IMR-90 (cell line): Measurements from ENCODE around the gene NKAIN2. TPM values are rescaled to one million over a fixed set of nuclear protein-coding genes. Genes with fewer than 3 reads are reported as not detected.
A peak's percentile ranks its signal among the peaks of the same experiment; 100 is the strongest.

Experiments
- ATAC-seq: fragments of 200-7000 bp; cut with Tn5 transposase; 2 replicates; pipeline ENCODE4 v1.9.1; 2020; ENCODE audit warnings: low read depth, mild to moderate bottlenecking, moderate library complexity
- BruUV-seq: library from RNA; stranded (reverse); fragments of 400-500 nt; replicated peaks from 2 replicates; lab custom pipeline; 2021; lab: Mats Ljungman, UMichigan
- CTCF ChIA-PET: fragments of 300-600 bp; formaldehyde crosslinking; extraction: SDS; loops from one replicate; lab custom pipeline; 2021; ENCODE audit warnings: antibody characterized with exemption; lab: Yijun Ruan, JAX
- POLR2A ChIA-PET: fragments of 300-600 bp; sonication (Branson Sonifier 250); formaldehyde crosslinking; loops from one replicate; lab custom pipeline; 2022; ENCODE audit warnings: antibody characterized with exemption; ENCODE audit not compliant: unreplicated experiment; lab: Charles Lee
- DNase-seq: peaks from one replicate; pipeline ENCODE4 v3.0.0; 2013
- H2AFZ ChIP-seq: replicated peaks from 2 replicates; pipeline ENCODE3; 2013; ENCODE audit warnings: low read length, mild to moderate bottlenecking; ENCODE audit not compliant: poor library complexity
- H2AK5ac ChIP-seq: 2 replicates; pipeline ENCODE4 v1.6.1; 2013; ENCODE audit warnings: low read depth, low read length, inconsistent platforms
- H2AK9ac ChIP-seq: replicated peaks from 2 replicates; pipeline ENCODE3; 2013; ENCODE audit warnings: mild to moderate bottlenecking, low read depth, low read length, moderate library complexity; ENCODE audit not compliant: poor library complexity
- H2BK120ac ChIP-seq: 2 replicates; pipeline ENCODE4 v1.6.1; 2013; ENCODE audit warnings: low read depth, low read length, inconsistent platforms
- H2BK15ac ChIP-seq: 3 replicates; pipeline ENCODE4 v1.6.1; 2013; ENCODE audit warnings: low read depth, low read length, inconsistent platforms
- H2BK20ac ChIP-seq: 2 replicates; pipeline ENCODE4 v1.6.1; 2013; ENCODE audit warnings: low read depth, mild to moderate bottlenecking, inconsistent platforms, low read length, moderate library complexity
- H2BK5ac ChIP-seq: 2 replicates; pipeline ENCODE4 v1.6.1; 2013; ENCODE audit warnings: mild to moderate bottlenecking, low read depth, low read length, inconsistent platforms; ENCODE audit not compliant: poor library complexity, severe bottlenecking
- H3K14ac ChIP-seq: replicated peaks from 2 replicates; pipeline ENCODE4 v1.6.1; 2013; ENCODE audit warnings: low read depth, low read length, inconsistent platforms
- H3K18ac ChIP-seq: 2 replicates; pipeline ENCODE4 v1.6.1; 2013; ENCODE audit warnings: low read depth, low read length, control low read depth
- H3K23ac ChIP-seq: 2 replicates; pipeline ENCODE4 v1.6.1; 2013; ENCODE audit warnings: low read depth, low read length, inconsistent platforms
- H3K27ac ChIP-seq: 2 replicates; pipeline ENCODE4 v1.5.1; 2013; ENCODE audit warnings: mild to moderate bottlenecking, control low read depth, low read length; ENCODE audit not compliant: insufficient read depth
- H3K27me3 ChIP-seq: 2 replicates; pipeline ENCODE4 v1.6.1; 2013; ENCODE audit warnings: low read length; ENCODE audit not compliant: control insufficient read depth, insufficient read depth
- H3K36me3 ChIP-seq: 2 replicates; pipeline ENCODE4 v1.6.1; 2013; ENCODE audit warnings: low read length, mixed read lengths; ENCODE audit not compliant: control insufficient read depth, insufficient read depth
- H3K4ac ChIP-seq: 2 replicates; pipeline ENCODE4 v1.6.1; 2013; ENCODE audit warnings: low read depth, low read length, inconsistent platforms
- H3K4me1 ChIP-seq: 2 replicates; pipeline ENCODE4 v1.6.1; 2013; ENCODE audit warnings: low read length, mixed read lengths; ENCODE audit not compliant: control insufficient read depth, insufficient read depth
- H3K4me2 ChIP-seq: 2 replicates; pipeline ENCODE4 v1.6.1; 2013; ENCODE audit warnings: low read depth, mild to moderate bottlenecking, control low read depth, low read length, moderate library complexity
- H3K4me3 ChIP-seq: 2 replicates; pipeline ENCODE4 v1.5.1; 2013; ENCODE audit warnings: low read depth, mild to moderate bottlenecking, control low read depth, low read length, moderate library complexity; ENCODE audit not compliant: insufficient read depth
- H3K56ac ChIP-seq: 2 replicates; pipeline ENCODE4 v1.6.1; 2013; ENCODE audit warnings: low read length, inconsistent platforms; ENCODE audit not compliant: insufficient read depth; ENCODE audit errors: extremely low read depth
- H3K79me1 ChIP-seq, 2 experiments: 2 replicates each; pipeline ENCODE4 v1.6.1; 2013; ENCODE audit warnings: low read length in 2 of 2, inconsistent platforms in 1 of 2, low read depth in 1 of 2
- H3K9ac ChIP-seq: 2 replicates; pipeline ENCODE4 v1.6.1; 2013; ENCODE audit warnings: low read depth, low read length, control low read depth
- H3K9me1 ChIP-seq: 2 replicates; pipeline ENCODE4 v1.6.1; 2013; ENCODE audit warnings: low read length, inconsistent platforms; ENCODE audit not compliant: insufficient read depth
- H3K9me3 ChIP-seq: 2 replicates; pipeline ENCODE4 v1.6.1; 2013; ENCODE audit warnings: low read length; ENCODE audit not compliant: control insufficient read depth, insufficient read depth
- H4K20me1 ChIP-seq: 2 replicates; pipeline ENCODE4 v1.6.1; 2013; ENCODE audit warnings: low read length, inconsistent platforms; ENCODE audit not compliant: insufficient read depth
- H4K5ac ChIP-seq: 2 replicates; pipeline ENCODE4 v1.6.1; 2013; ENCODE audit warnings: mild to moderate bottlenecking, low read depth, low read length, control low read depth
- H4K8ac ChIP-seq, 2 experiments: 2 replicates each; pipeline ENCODE4 v1.6.1; 2013; ENCODE audit warnings: low read depth in 2 of 2, low read length in 2 of 2, control low read depth in 1 of 2, inconsistent platforms in 1 of 2
- H4K91ac ChIP-seq: 2 replicates; pipeline ENCODE4 v1.6.1; 2013; ENCODE audit warnings: low read depth, low read length, inconsistent platforms; ENCODE audit not compliant: insufficient read depth
- BHLHE40 ChIP-seq: fragments of 150-350 bp; IDR thresholded peaks from 2 replicates; pipeline ENCODE4 v1.6.1; 2016; ENCODE audit warnings: mild to moderate bottlenecking, low read depth, low read length
- MAFK ChIP-seq: IDR thresholded peaks from 2 replicates; pipeline ENCODE4 v1.6.1; 2012; ENCODE audit warnings: low read depth, low read length, improper control_type of control experiment
- dilution Hi-C: fragments of 300-500 bp; cut with HindIII; formaldehyde crosslinking; loops from one replicate; pipeline ENCODE4 v1.14.3; 2018; ENCODE audit warnings: low sequenced_read_pairs; ENCODE audit not compliant: unreplicated experiment
- in situ Hi-C: fragments of 300-500 bp; cut with MboI; formaldehyde crosslinking; loops from 3 replicates; pipeline ENCODE4 v1.14.3; 2019; ENCODE audit warnings: low sequenced_read_pairs, inconsistent platforms, mixed read lengths
- intact Hi-C: fragments of 100-400 bp; cut with micrococcal nuclease; formaldehyde crosslinking; loops from 2 replicates; pipeline ENCODE4 v1.10.0; 2022
- polyA plus RNA-seq, 3 experiments: library from polyadenylated mRNA; depleted of rRNA; stranded (reverse); fragments of >200 nt; gene quantifications; 2 replicates each; pipeline ENCODE4 v1.2.3, GENCODE V29; 2012; ENCODE audit warnings: low replicate concordance in 1 of 3
- total RNA-seq: library from RNA; depleted of rRNA; stranded (reverse); fragments of >200 nt; gene quantifications from 2 replicates; pipeline ENCODE4 v1.2.3, GENCODE V29; 2012

The NKAIN2 gene
- total and polyA plus RNA-seq, 2 of the 4 experiments (the other 2 are of a cell fraction), result not detected

DNA sequence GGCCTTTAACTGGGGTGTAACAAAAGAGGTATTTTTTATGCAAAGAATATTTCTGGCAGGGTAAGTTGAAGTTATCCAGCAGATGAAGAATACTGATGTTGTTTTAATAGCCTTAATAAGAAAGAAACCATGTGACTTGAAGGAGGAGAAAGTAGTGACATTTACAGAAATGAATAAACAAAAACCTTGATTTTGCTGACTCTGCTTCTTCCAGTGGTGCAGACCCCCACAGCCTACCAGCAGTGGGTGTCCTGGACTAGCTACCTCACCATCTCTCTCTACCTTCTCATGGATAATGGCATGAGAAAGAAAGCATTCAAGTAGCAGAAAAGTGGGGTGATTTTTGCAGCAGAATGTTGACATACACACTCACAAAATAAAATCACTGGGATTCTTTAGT lies 996.0 kb downstream of the NKAIN2 start:
- Histone ChIP-seq H4K20me1 (no peaks in the 10 kb centered on the region), H2AK5ac (no peak overlapping the region), H3K9ac (no peak overlapping the region), H3K27ac (no peak overlapping the region), H3K18ac (no peak overlapping the region), H3K9me3 (no peaks in the 10 kb centered on the region), H3K23ac (no peak overlapping the region), H2BK15ac (no peak overlapping the region), H2BK5ac (no peak overlapping the region), H2AFZ (no peak overlapping the region), H3K56ac (no peak overlapping the region), H4K8ac (no peak overlapping the region), H3K4me1 (no peaks in the 10 kb centered on the region), H3K4me3 (no peak overlapping the region), H3K27me3 (no peaks in the 10 kb centered on the region), H3K4ac (no peak overlapping the region), H2BK20ac (no peak overlapping the region), H2AK9ac (no peak overlapping the region), H3K79me1 (no peaks in the 10 kb centered on the region), H3K36me3 (no peaks in the 10 kb centered on the region), H4K5ac (no peak overlapping the region), H4K91ac (no peak overlapping the region), H3K14ac (no peak overlapping the region), H3K4me2 (no peak overlapping the region), H2BK120ac (no peak overlapping the region), H3K9me1 (no peaks in the 10 kb centered on the region)
- no TSS peak for BruUV-seq
- in situ Hi-C loops (no loop called here), dilution Hi-C loops (no loop called here), intact Hi-C loops (no loop called here)
- no peak for TF ChIP-seq BHLHE40
- peak; percentile 75 for TF ChIP-seq MAFK
- DNase-seq (no peak), ATAC-seq (no peak)
- CTCF ChIA-PET, result interaction anchor here (0.5 kb wide), 1 partner anchor 750 kb away, joined by 3 read pairs; no protein-coding TSS in a partner anchor
- POLR2A ChIA-PET, result no interaction called here
